Measurements from ENCODE around the gene PARD3B. TPM values are rescaled to one million over a fixed set of nuclear protein-coding genes. Genes with fewer than 3 reads are reported as not detected.

The PARD3B gene
- total RNA-seq, 4 donors from 2014 or later: 6.5 to 17.3 (median 12.7) TPM

GRCh38 chr2:204560902-204561301 lies 15.6 kb downstream of the PARD3B start:
- no peak for TF ChIP-seq POLR2A (IDR thresholded peaks at IDR 0.05)
- TF ChIP-seq CTCF (IDR thresholded peaks at IDR 0.05): no peak
- 93 to 98% methylated on average over 3 of the region's 3 CpGs for WGBS, 2 donors
- no peak for DNase-seq (ENCODE audit: low spot score in 2 of 2)
- intact Hi-C loops (cut with DNase I; ENCODE audit: low total_unique reads): no loop called here
- no peak overlapping the region for H3K4me3 ChIP-seq (ENCODE audit: low read depth, poor library complexity, severe bottlenecking)

- WGBS, 2 donors: 86 to 91% methylated on average over 8 of the region's 8 CpGs
- TF ChIP-seq POLR2A (IDR thresholded peaks at IDR 0.05) (no peak), CTCF (IDR thresholded peaks at IDR 0.05) (no peak)
- H3K4me3 ChIP-seq (ENCODE audit: low read depth, poor library complexity, severe bottlenecking): no peak overlapping the region
- intact Hi-C loops (cut with DNase I; ENCODE audit: low total_unique reads): no loop called here
- no peak for DNase-seq (ENCODE audit: low spot score in 2 of 2)
Observed at GRCh38 chr2:204561771-204562170, 16.5 kb downstream of the PARD3B start.

- TF ChIP-seq CTCF (IDR thresholded peaks at IDR 0.05): no peak
- H3K4me3 ChIP-seq (ENCODE audit: low read depth, poor library complexity, severe bottlenecking): no peak overlapping the region
- intact Hi-C loops (cut with DNase I; ENCODE audit: low total_unique reads): no loop called here
- no peak for DNase-seq (ENCODE audit: low spot score in 2 of 2)
- 65 to 76% methylated on average over 2 of the region's 2 CpGs for WGBS, 2 donors
Observed at GRCh38 chr2:204566439-204566838, 21.2 kb downstream of the PARD3B start.

GRCh38 chr2:204570421-204570820 lies 25.1 kb downstream of the PARD3B start:
- H3K4me3 ChIP-seq (ENCODE audit: low read depth, poor library complexity, severe bottlenecking): no peak overlapping the region
- DNase-seq (ENCODE audit: low spot score in 2 of 2): no peak
- intact Hi-C loops (cut with DNase I; ENCODE audit: low total_unique reads): no loop called here
- WGBS, 2 donors: 90 to 97% methylated on average over 1 of the region's 1 CpG
- TF ChIP-seq POLR2A (IDR thresholded peaks at IDR 0.05) (no peak), CTCF (IDR thresholded peaks at IDR 0.05) (no peak)

- intact Hi-C loops (cut with DNase I; ENCODE audit: low total_unique reads): no loop called here
- TF ChIP-seq CTCF (IDR thresholded peaks at IDR 0.05) (no peak), POLR2A (IDR thresholded peaks at IDR 0.05) (no peak)
- DNase-seq (ENCODE audit: low spot score in 2 of 2): no peak
- H3K4me3 ChIP-seq (ENCODE audit: low read depth, poor library complexity, severe bottlenecking): no peak overlapping the region
- 62 to 73% methylated on average over 2 of the region's 2 CpGs for WGBS, 2 donors
Observed at GRCh38 chr2:204571041-204571440, 25.8 kb downstream of the PARD3B start.

- TF ChIP-seq POLR2A (IDR thresholded peaks at IDR 0.05): no peak
- no peak for TF ChIP-seq CTCF (IDR thresholded peaks at IDR 0.05)
- 90 to 96% methylated on average over 2 of the region's 2 CpGs for WGBS, 2 donors
Observed at GRCh38 chr2:204571911-204572310, 26.6 kb downstream of the PARD3B start.

More at GRCh38 chr2:204571911-204572310, 26.6 kb downstream of the PARD3B start:
- DNase-seq (ENCODE audit: low spot score in 2 of 2): no peak
- no peak overlapping the region for H3K4me3 ChIP-seq (ENCODE audit: low read depth, poor library complexity, severe bottlenecking)
- intact Hi-C loops (cut with DNase I; ENCODE audit: low total_unique reads): no loop called here

All from lower leg skin (tissue), 4 donors.